Stimulated activated CD4-positive, alpha-beta T cell treated with anti-CD3 and anti-CD28 coated beads, Interleukin-4, amount 100 ng/mL, for 1 hour (primary cell): ENCODE results near the gene BHLHE40.
"Not testable (repeated sequence)": the region's sequence is repeated elsewhere in the genome, so short reads cannot be mapped to it uniquely, and the experiment has no call there.

Experiments
- DNase-seq: peaks from one replicate; pipeline ENCODE4 v3.0.0-alpha.2; 2020

The BHLHE40 gene

DNA sequence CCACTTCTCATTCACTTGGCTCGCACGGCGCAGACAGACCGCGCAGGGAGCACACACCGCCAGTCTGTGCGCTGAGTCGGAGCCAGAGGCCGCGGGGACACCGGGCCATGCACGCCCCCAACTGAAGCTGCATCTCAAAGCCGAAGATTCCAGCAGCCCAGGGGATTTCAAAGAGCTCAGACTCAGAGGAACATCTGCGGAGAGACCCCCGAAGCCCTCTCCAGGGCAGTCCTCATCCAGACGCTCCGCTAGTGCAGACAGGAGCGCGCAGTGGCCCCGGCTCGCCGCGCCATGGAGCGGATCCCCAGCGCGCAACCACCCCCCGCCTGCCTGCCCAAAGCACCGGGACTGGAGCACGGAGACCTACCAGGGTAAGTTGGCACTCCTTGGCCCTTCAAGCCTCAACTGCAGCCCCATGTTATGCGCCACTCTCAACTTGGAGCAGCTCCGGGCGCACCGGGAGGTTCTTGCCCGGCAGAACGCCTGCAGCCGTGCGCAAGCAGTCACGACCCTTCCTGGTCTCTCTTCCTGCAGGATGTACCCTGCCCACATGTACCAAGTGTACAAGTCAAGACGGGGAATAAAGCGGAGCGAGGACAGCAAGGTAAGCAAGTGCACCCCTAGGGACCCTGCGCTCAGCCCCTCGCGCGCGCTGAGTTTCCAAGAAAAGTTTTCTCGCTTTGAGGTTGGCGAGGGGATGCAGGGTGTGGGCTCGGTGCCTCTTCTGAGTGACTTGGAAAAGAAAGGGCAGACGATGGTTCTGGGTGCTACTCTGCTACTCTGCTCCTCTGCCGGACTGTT is at the start of gene BHLHE40:
Gene BHLHE40, plus strand, starts transcription at position 10 of the 801 bp plus-strand sequence. Its CDS starts 282 bp downstream, at position 292.
- DNase-seq: no peak

DNA sequence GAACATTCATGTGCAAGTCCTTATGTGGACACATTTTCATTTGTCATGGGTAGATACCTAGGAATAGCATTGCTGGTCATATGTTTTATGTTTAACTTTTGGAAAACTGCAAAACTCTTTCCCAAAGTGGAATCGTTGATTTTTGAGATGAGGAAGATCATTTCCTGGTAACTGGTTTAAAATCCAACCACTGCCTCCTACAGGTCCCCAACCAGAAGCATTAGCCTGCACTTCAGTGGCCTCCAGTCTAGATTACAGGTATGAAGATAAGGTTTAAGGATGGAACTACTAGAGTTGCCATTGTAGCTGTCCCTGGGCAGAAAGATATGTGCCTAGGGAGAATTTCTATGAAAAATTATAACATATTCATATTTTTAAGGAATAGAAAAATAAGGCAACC is 48.7 kb upstream of the BHLHE40 start:
- DNase-seq: no peak

DNA sequence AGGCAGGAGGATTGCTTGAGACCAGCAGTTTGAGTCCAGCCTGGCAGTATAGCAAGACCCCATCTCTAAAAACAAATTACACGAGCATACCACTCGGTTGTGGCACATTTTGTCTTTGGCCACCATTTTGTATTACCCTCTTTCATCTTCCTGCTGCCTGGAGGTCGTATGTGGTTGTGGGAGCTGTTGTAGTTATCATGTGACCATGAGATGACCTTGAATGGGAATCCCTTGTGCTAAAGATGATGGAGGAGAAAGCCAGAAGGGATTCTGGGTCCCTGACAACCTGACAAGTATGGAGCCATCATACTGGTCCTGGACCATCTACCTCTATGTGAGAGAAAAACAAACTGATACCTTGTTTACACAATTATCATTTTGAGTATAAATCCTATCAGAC is 45.2 kb upstream of the BHLHE40 start:
- no peak for DNase-seq

DNA sequence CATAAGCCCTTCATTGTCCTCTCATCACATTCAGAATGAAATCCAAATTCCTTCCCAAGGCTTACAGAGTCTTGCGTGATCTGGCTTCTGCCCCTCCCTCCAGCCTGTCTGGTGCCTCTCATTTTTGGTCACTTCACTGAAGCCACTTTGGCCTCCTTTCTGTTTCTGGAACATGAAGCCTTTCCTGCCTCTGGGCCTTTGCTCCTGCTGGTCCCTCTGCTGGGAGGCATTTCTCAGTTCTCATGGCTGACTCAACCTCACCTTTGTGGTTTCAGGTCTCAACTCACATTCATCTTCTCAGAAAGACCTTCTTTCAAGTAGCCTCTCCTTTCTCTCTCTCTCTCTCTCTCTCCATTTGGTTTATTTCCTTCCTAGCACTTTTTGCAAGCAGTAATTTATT is 43.9 kb upstream of the BHLHE40 start:
- DNase-seq: no peak

- DNase-seq: no peak
Measured at GRCh38 chr3:4936982-4937614, 42.1 kb upstream of the BHLHE40 start.

DNA sequence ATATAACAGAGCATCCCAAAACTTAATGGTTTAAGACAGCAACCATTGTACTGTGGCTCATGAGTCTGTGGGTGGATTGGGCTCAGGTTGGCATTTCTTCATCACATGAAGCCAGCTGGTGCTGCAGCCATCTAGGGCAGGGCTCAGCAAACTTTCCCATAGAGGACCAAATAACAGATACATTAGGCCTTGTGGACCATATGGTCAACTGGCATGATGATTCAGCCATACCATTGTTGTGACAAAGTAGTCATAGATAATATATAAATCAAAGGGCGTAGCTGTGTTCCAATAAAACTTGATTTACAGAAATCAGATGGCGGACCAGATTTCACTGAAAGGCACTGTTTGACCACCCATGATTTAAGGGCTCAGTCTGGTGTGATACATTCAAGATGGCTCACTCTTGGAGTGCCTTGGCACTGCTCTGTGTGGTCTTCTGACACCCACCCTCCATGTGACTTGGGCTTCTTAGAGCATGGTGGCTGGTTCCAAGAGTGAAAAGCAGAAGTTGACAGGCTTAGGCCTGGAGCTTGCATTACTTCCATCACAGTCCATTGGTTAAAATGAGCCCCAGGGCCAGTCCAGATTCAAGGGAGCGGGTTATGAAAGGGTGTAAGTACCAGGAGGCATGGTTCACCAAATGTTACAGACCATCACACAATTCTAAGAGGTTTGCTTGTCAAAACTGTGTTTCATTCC is 40.8 kb upstream of the BHLHE40 start:
- no peak for DNase-seq

DNA sequence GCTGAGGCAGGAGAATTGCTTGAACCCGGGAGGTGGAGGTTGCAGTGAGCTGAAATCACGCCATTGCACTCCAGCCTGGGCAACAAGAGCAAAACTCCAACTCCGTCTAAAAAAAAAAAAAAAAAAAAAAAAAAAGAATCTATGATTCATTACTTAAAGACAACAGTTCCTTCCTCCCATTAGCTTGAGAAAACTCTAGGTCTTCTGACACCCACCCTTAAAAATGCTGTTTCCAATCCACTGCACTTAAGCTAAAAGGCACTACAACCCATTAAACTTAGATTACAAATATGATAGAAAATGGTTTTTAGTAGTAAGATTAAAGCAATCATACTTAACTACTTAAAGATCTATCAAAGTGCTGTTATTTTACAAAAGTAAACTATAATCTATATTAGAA is 40.0 kb upstream of the BHLHE40 start:
- no peak for DNase-seq

DNA sequence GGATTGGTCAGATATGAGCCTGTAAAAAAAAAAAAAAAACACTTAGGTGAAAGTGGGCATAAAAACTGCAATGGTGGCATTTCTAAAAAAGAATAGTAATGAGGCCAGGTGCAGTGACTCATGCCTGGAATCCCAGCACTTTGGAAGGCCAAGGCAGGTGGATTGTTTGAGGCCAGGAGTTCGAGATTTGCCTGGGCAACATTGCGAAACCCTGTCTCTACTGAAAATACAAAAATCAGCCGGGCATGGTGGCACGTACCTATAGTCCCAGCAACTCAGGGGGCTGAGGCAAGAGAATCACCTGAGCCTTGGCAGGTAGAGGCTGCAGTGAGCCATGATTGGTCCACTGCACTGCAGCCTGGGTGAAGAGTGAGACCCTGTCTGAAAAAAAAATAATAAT is 38.3 kb upstream of the BHLHE40 start:
- no peak for DNase-seq

DNA sequence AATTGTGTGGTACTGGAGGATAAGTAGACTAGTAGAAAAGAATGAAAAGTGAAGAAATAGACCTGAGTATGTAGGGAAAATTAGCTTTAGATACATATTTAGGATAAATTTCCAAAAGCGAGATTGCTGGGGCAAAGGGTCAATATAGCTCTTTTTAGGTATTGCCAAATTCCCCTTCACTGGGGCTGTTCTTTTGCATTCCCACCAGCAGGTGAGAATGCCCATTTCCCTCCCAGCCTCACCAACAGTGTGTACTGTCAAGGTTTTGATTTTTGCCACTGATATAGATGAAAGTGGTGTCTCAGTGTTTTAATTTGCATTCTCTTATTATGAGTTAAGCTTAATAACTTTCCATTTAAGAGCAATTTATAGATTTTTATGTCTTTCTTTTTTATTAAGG is 35.7 kb upstream of the BHLHE40 start:
- no peak for DNase-seq

DNA sequence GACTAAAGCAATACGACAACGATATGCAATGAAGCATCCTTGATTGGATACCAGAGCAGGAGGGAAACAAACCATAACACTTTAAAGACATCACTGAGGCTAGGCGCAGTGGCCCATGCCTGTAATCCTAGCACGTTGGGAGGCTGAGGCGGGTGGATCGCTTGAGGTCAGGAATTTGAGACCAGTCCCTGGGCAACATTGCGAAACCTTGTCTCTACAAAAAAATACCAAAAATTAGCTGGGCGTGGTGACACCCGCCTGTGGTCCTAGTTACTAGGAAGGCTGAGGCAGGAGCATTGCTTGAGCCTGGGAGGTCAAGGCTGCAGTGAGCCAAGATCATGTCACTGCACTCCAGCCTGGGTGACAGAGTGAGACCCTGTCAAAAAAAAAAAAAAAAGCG is 33.9 kb upstream of the BHLHE40 start:
- no peak for DNase-seq

GRCh38 chr3:4947028-4947427 is 32.2 kb upstream of the BHLHE40 start:
- no peak for DNase-seq

DNA sequence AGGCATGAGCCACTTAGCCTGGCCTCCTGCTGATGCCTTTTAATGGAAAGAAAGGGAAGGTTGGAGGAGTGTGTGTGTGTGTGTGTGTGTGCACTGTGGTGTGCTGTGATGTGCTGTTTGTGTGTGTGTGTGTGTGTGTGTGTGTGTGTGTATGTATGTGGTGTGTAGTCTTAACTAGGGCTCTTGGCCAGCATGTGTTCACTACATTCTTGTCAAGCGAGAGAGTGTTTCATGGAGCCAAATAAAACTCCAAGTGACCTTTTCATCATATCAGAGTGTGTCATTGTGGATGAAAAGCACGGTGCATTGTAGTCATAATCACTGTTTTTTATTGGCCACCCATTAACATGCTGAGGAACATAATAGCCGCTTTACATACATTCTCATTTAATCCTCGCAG is 30.8 kb upstream of the BHLHE40 start:
- no peak for DNase-seq

DNA sequence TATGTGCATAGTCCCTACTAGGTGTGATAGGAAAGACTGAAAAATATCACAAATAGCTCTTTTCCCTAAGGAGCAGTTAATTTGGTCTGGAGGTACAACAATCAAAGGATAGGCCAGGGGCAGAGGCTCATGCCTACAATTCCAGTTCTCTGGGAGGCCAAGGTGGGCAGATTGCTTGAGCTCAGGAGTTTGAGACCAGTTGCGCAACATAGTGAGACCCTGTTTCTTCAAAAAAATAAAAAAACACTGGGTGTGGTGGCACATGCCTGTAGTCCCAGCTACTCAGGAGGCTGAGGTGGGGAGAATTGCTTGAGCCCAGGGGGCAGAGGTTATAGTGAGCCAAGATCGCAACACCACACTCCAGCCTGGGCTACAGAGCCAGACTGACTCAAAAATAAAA is 30.2 kb upstream of the BHLHE40 start:
- DNase-seq: no peak

DNA sequence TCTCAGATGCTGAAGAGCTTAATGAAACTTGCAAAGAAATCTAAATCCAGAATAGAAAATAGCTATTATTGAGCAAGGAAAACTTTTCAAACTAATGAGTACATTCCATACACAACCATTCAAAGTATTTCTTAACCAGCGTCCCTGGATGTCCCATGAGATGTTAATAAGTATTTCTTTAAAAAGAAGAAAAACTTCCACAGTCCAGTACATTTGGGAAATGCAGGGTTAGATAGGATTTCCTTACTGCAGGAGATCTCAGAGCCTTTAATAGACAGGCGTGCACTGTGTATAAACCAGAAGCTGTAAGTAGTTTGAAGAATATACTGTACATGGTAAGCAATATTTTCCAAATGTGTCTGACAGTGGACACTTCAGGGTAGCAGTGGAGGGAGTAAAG is 29.6 kb upstream of the BHLHE40 start:
- no peak for DNase-seq

- no peak for DNase-seq
Measured at GRCh38 chr3:4950351-4950784, 28.9 kb upstream of the BHLHE40 start.

DNA sequence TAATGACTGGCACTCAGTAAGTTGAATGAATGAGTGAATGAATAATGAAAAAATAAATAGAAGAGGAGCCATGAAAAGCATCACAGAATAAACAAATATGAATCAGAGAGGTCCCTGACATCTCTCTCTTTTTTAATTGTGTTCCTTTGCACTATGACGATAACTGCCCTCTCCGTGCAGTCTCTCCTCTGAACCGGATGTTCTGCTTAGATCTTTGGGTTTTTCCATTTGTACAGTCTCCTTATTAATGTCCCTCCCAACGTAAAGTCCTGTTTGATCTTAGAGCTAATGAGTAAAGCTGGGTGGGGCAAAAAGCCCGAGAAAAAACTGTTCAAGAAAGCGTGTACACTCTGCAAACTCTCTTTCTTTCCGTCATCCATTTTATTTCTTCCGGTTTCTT is 28.3 kb upstream of the BHLHE40 start:
- no peak for DNase-seq

DNA sequence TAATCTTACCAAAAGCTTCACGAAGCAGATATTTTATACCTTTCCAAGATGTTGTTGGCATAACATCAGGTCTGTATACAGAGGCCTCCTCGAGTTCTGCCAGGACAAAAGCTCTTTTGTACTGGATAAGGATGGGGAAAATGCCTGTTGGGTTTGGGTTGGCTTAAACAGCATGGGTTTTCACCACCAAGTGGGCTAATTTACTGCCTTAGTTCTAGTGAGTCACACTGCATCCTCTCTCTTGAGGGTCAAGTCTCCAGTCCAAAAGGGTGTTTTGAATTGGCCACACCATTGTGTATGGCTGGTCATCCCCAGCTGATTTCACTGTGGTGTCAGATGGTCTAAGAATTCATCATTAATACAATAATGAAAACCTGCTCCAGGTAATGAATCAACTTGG is 26.1 kb upstream of the BHLHE40 start:
- DNase-seq: no peak

DNA sequence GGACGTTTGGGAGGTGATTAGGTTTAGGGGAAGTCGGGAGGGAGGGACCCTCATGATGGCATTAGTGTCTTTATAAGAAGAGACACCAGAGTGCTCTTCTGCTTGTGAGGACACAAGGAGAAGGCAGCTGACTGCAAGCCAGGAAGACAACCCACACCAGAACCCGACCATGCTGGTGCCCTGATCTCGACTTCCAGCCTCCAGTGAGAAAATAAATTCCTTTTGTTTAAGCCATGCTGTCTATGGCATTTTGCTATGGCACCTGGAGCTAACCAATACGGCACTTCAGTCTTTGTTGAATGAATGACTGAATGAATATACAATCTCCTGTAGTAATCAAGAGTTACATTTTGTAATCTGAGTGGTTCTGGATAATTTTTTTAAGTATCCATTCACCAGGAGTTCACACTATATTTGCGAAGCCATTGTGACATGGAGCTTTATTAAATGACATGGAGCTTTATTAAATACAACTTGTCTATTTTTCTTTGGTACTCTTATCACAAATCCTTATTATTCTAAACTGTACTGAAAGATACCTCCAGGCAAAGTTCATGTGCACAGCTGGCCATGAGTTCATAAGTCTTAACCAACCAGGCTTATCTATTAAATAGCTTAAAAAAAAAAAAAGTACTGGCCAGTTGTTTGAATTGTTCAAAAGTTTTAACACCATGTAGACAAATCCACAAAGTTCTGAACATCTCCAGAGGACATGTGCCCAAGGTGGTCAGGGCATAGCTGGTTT is 24.8 kb upstream of the BHLHE40 start:
- DNase-seq: no peak

GRCh38 chr3:4956099-4956498 is 23.1 kb upstream of the BHLHE40 start:
- DNase-seq: no peak

- DNase-seq: no peak
Measured at GRCh38 chr3:4956738-4957137, 22.5 kb upstream of the BHLHE40 start.

GRCh38 chr3:4957978-4958377 is 21.3 kb upstream of the BHLHE40 start:
- DNase-seq: no peak

GRCh38 chr3:4959180-4959579 is 20.1 kb upstream of the BHLHE40 start:
- no peak for DNase-seq

- not testable (repeated sequence) for DNase-seq
Measured at GRCh38 chr3:4961865-4962264, 17.4 kb upstream of the BHLHE40 start.
